Activated CD8-positive, alpha-beta T cell treated with anti-CD3 and anti-CD28 coated beads for 36 hours (primary cell): ENCODE measurements around the gene GIGYF2. TPM values are rescaled to one million over a fixed set of nuclear protein-coding genes. Genes with fewer than 3 reads are reported as not detected.
A peak's percentile ranks its signal among the peaks of the same experiment; 100 is the strongest.

Experiments used
- ATAC-seq: fragments of 200-7000 bp; cut with Tn5 transposase; one replicate; pipeline ENCODE4 v1.10.0; 2021; ENCODE audit warnings: mild to moderate bottlenecking, moderate library complexity
- CTCF ChIA-PET: fragments of 350-600 bp; sonication (Branson Sonifier 250); formaldehyde crosslinking; loops from one replicate; lab custom pipeline; 2021; ENCODE audit warnings: antibody characterized with exemption; lab: Charles Lee
- POLR2A ChIA-PET: fragments of 350-600 bp; sonication (Branson Sonifier 250); formaldehyde crosslinking; loops from one replicate; lab custom pipeline; 2021; ENCODE audit warnings: antibody characterized with exemption; lab: Charles Lee
- DNase-seq: peaks from one replicate; pipeline ENCODE4 v3.0.0-alpha.2; 2020
- H3K27ac Mint-ChIP-seq: one replicate; pipeline ENCODE4 v1.8.0; 2021; ENCODE audit warnings: mild to moderate bottlenecking, mixed read lengths
- H3K27me3 Mint-ChIP-seq: one replicate; pipeline ENCODE4 v1.8.0; 2021; ENCODE audit warnings: mixed read lengths
- H3K36me3 Mint-ChIP-seq: one replicate; pipeline ENCODE4 v1.8.0; 2021; ENCODE audit warnings: low read depth, mixed read lengths
- H3K4me1 Mint-ChIP-seq: one replicate; pipeline ENCODE4 v1.8.0; 2021; ENCODE audit warnings: low read depth, mixed read lengths
- H3K4me3 Mint-ChIP-seq: one replicate; pipeline ENCODE4 v1.8.0; 2021; ENCODE audit warnings: mild to moderate bottlenecking, moderate library complexity, mixed read lengths
- H3K9me3 Mint-ChIP-seq: one replicate; pipeline ENCODE4 v1.8.0; 2021; ENCODE audit warnings: mixed read lengths
- intact Hi-C: fragments of 100-400 bp; cut with micrococcal nuclease; formaldehyde crosslinking; loops from one replicate; pipeline ENCODE4 v1.10.0; 2022
- total RNA-seq, 2 experiments: library from RNA; stranded (reverse); gene quantifications; one replicate each; pipeline ENCODE4 v1.2.3, GENCODE V29; 2021
- TF ChIP-seq, protein P1 (sequence below): fragments of 200-600 bp; IDR thresholded peaks from one replicate; pipeline ENCODE4 v1.8.0; 2022; ENCODE audit warnings: antibody characterized with exemption, mild to moderate bottlenecking

GIGYF2 gene
- total RNA-seq, 2 experiments from 2014 or later = 49.7 to 52.5 TPM

DNA sequence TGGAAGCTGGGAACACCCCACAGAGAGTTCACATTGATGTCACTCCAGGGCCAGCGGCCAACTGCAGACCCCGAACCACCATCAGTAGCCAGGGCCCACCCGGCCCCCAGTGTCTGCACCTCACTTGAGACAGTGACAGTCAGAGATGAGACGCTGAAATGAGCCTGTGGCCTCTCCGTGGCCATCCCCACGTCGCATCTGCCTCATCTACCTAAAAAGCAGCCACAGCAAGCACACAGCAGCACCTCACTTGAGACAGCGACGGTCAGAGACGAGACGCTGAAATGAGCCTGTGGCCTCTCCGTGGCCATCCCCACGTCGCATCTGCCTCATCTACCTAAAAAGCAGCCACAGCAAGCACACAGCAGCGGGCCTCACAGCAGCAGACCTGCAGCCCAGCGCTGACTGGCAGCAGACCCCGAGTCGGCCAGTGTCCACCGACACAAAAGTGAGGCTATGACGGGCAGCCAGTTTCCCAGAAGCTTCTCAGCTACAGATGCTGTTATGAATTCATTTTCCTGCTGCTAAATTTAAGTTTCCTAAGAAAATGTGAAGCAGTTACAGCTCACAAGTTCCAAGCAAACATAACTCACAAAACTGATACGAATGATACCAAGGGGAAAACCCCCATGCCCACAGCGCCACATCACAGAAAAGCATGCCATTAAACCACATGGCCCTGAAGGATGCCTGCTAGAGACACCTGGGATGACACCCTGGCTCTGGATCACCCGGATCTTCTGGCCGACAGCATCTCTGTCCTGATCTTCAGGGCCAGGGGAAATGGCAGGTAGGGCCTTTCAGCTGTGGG is 200.7 kb downstream of the GIGYF2 start:
- intact Hi-C loops = no loop called here
- TF ChIP-seq, protein P1, sequence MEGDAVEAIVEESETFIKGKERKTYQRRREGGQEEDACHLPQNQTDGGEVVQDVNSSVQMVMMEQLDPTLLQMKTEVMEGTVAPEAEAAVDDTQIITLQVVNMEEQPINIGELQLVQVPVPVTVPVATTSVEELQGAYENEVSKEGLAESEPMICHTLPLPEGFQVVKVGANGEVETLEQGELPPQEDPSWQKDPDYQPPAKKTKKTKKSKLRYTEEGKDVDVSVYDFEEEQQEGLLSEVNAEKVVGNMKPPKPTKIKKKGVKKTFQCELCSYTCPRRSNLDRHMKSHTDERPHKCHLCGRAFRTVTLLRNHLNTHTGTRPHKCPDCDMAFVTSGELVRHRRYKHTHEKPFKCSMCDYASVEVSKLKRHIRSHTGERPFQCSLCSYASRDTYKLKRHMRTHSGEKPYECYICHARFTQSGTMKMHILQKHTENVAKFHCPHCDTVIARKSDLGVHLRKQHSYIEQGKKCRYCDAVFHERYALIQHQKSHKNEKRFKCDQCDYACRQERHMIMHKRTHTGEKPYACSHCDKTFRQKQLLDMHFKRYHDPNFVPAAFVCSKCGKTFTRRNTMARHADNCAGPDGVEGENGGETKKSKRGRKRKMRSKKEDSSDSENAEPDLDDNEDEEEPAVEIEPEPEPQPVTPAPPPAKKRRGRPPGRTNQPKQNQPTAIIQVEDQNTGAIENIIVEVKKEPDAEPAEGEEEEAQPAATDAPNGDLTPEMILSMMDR = no peak
- Mint-ChIP-seq H3K4me1 (peaks cover 6% of the 10 kb centered on the region), H3K27me3 (peaks cover 5% of the 10 kb centered on the region), H3K27ac (peak overlapping the region; percentile 48), H3K9me3 (no peaks in the 10 kb centered on the region), H3K4me3 (no peak overlapping the region), H3K36me3 (no peaks in the 10 kb centered on the region)
- peak; percentile 70 for DNase-seq
- ChIA-PET CTCF (interaction anchor here (1.2 to 1.6 kb wide), 3 partner anchors 131 to 162 kb away, joined by 3 to 4 read pairs (median 3); partner anchors contain the start of gene INPP5D), POLR2A (no interaction called here)
- ATAC-seq = peak; percentile 68

DNA sequence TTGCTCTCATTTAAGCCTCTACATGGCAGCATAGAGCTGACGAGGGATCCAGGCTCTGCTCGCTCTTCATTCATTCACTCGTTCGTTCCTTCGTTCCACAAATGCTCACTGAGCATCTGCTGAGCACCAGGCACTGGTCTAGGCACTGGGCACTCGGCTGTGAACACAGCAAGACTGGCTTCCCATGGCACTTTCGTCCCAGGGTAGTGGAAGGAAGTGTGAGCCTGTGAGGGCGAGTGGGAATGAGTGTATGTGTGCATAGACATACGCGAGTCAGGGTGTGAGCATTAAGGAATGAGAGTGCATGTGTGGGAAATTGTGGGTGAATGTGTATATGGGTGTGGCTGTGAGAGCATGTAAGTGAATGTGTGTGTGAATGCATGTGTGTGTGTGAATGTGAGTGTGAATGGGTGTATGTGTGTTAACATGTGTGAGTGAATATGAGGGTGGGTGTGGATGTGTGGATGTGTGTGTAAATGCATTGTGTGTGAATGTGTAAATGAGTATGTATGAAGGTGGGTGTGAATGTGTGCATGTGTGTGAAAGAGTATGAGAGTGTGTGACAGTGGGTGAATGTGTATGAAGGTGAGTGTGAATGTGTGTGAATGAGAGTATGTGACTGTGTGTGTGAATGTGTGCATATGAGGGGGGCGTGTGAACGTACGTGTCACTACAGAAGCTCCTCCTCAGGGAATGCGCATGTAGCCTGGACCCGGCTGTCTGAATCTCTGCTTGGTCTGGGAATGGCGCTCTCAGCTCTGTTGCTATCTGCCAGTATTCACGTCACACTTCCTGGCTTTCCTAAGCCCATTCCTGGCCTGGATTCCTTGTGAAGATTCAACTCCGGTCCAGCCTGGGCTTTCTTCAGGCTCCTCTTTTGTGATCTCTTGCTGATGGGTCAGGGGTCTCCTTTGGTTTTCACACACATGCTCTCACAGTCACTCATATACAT is 201.7 kb downstream of the GIGYF2 start:
- DNase-seq (no peak), ATAC-seq (no peak)
- Mint-ChIP-seq H3K36me3 (no peaks in the 10 kb centered on the region), H3K27me3 (no peaks in the 10 kb centered on the region), H3K9me3 (no peaks in the 10 kb centered on the region), H3K4me3 (no peak overlapping the region), H3K4me1 (peaks cover 6% of the 10 kb centered on the region), H3K27ac (no peak overlapping the region)
- TF ChIP-seq, protein P1 = no peak
- CTCF ChIA-PET = interaction anchor here (1.2 to 1.6 kb wide), 3 partner anchors 130 to 161 kb away, joined by 3 to 4 read pairs (median 3); partner anchors contain the start of gene INPP5D
- intact Hi-C loops = no loop called here
- POLR2A ChIA-PET = interaction anchor here (0.6 kb wide), 1 partner anchor 201 kb away, joined by 4 read pairs; no protein-coding TSS in a partner anchor

DNA sequence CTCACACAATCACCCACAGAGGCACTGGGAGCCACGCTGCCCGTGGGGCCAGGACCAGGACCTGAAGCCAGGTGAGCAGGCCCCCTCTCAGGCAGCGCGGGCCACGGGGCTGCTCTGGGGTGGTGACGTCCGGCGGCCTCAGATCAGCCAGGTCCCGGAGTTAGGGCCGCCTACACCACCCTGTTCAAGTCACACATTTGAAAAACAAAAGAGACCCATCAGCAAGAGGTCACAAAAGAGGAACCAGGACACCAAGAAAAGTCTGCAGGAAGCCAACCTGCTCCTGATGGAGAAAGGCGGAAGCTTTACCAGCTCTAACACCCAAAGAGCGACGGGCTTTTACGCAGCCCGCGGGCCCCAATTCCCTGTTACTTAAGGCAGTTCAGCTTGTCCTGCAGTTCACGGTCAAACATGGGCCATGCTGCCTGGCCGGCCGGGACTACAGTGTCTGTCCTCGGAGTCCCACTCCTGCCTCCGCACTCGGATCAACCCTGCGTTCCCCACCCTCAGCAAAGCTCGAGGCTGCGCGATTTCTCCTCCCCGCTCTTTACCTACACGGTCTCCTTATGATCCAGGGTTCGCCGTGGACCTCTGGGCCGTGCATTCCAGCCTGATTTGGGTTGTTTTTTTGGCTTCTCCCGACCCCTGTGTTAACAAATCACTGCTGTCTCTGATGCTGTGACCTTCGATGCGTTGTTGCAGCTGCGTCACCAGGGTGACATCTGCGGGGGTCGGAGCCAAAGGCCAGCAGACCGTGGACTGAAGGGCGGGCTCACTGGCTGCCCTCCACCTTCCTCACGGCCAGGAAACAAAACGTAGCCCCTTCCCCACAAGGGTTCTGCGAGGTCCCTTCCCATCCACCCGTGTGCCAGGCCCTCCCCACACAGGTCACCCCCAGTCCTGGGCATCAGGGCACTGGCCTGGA is 203.9 kb downstream of the GIGYF2 start:
- TF ChIP-seq, protein P1 = no peak
- Mint-ChIP-seq H3K27me3 (no peaks in the 10 kb centered on the region), H3K9me3 (no peaks in the 10 kb centered on the region), H3K4me1 (peaks cover 5% of the 10 kb centered on the region), H3K4me3 (no peak overlapping the region), H3K27ac (no peak overlapping the region), H3K36me3 (no peaks in the 10 kb centered on the region)
- ChIA-PET CTCF (no interaction called here), POLR2A (no interaction called here)
- intact Hi-C loops = no loop called here
- ATAC-seq (no peak), DNase-seq (no peak)

DNA sequence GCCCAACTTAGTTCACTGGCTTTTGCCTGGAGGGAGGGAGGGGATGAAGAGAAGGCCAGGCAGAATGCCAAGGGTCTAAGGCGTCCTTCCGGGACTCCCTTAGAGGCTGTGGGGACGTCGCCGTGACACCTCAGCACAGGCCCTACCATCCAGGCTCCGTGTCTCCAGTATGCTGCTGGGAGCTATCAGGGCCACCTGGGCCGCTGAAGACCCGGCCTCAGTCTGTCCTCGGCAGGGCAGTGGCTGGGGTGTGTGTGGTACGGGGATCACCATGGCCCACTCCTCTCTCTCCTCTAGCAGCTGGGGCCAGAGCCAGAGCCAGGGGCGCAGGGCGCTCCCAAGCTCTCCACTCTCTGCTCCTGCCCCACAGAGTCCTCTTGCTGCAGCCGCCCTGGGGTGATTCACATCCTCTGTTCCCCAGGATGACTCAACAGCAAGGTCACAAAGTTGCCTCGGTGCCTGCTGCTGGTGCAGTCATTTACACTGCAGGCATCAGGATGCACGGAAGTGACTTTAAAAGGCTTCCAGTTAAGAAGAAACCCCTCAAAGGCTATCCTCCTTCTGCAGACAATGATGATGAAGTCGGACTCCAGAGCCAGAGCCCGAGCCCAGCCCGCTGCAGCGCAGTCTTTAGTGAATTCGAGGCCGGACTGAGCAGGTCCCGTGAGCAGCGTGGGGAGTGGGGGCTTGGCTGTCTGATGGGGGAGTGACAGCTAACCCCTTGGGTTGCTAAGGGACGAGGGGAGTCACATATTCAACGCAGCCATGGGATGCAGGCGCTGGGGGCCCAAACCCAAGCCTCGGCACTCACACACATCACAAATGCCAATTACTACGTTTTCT is 204.8 kb downstream of the GIGYF2 start:
- Mint-ChIP-seq H3K9me3 (no peaks in the 10 kb centered on the region), H3K36me3 (no peaks in the 10 kb centered on the region), H3K4me3 (no peak overlapping the region), H3K27ac (no peak overlapping the region), H3K27me3 (no peaks in the 10 kb centered on the region), H3K4me1 (peaks cover 3% of the 10 kb centered on the region)
- ChIA-PET CTCF (no interaction called here), POLR2A (no interaction called here)
- intact Hi-C loops = no loop called here
- ATAC-seq = peak; percentile 80
- DNase-seq = peak; percentile 57
- TF ChIP-seq, protein P1 = no peak
